Rectal smooth muscle tissue (tissue), 1 donor: Measurements from ENCODE around the gene MYOT.
"Not testable (repeated sequence)": the region's sequence is repeated elsewhere in the genome, so short reads cannot be mapped to it uniquely, and the experiment has no call there.

Experiments
- H3K27ac ChIP-seq: one replicate; pipeline ENCODE4 v1.7.0; 2013; ENCODE audit warnings: low read depth, low read length, inconsistent platforms
- H3K27me3 ChIP-seq: one replicate; pipeline ENCODE4 v1.7.0; 2013; ENCODE audit warnings: low read length; ENCODE audit not compliant: control insufficient read depth, insufficient read depth
- H3K36me3 ChIP-seq: one replicate; pipeline ENCODE4 v1.7.0; 2013; ENCODE audit warnings: low read length; ENCODE audit not compliant: control insufficient read depth, insufficient read depth
- H3K4me1 ChIP-seq: one replicate; pipeline ENCODE4 v1.7.0; 2013; ENCODE audit warnings: low read length; ENCODE audit not compliant: control insufficient read depth, insufficient read depth
- H3K4me3 ChIP-seq: one replicate; pipeline ENCODE4 v1.7.0; 2013; ENCODE audit warnings: low read length
- H3K9ac ChIP-seq: one replicate; pipeline ENCODE4 v1.7.0; 2013; ENCODE audit warnings: low read length

Gene MYOT

DNA sequence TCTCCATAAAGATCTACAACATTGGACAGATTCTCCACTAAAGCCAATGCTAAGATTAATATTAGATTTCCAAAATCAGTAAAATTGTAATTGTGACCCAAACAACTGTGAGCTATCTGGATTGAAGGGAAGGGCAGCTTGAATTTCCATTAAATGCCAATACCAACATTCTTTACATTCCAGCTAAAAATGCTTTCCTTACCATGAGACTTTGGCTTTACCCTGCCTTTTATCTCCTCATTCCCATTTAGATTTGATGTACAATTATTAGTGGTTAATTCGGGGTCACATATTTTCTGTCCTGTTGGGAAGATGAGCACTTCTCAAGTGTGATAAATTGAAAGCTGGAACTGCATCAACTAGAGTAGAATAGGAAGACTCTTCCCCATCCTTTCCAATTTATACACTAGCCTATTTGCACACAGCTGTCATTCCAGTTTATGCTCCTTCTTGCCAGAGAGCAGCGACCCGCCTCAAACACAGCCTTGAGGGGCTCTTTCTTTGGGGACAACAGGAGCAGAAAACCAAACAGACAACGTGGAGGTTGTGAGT, 33.1 kb upstream of the MYOT start:
- H3K9ac ChIP-seq = no peak overlapping the region
- H3K27me3 ChIP-seq = no peaks in the 10 kb centered on the region
- H3K27ac ChIP-seq = no peak overlapping the region
- no peak overlapping the region for H3K4me3 ChIP-seq
- H3K4me1 ChIP-seq = peaks cover 18% of the 10 kb centered on the region
- H3K36me3 ChIP-seq = no peaks in the 10 kb centered on the region

DNA sequence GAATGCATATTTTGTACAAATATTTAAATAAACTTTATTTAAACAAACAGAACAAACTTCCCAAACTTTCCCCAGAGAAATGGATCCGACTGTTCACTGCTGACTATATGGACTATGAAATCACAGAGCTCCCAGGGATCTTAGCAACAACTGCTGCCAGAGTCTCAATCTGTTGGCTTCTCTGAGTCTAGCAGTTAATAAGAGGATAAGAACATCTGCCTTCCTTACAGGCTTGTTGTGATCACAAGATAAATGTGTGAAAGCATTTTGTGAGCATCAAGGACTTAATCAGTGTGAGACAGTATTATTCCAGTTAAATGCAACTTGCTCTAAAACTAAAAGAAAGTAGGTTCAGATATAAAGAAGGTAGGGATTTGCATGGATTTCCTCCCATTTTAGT, 31.4 kb upstream of the MYOT start:
- Histone ChIP-seq H3K4me3 (no peak overlapping the region), H3K27ac (peak overlapping the region; percentile 19), H3K36me3 (no peaks in the 10 kb centered on the region), H3K9ac (no peak overlapping the region), H3K27me3 (no peaks in the 10 kb centered on the region), H3K4me1 (peaks cover 18% of the 10 kb centered on the region)

- no peaks in the 10 kb centered on the region for H3K36me3 ChIP-seq
- no peak overlapping the region for H3K4me3 ChIP-seq
- peaks cover 18% of the 10 kb centered on the region for H3K4me1 ChIP-seq
- peak overlapping the region; percentile 21 for H3K27ac ChIP-seq
- no peaks in the 10 kb centered on the region for H3K27me3 ChIP-seq
- no peak overlapping the region for H3K9ac ChIP-seq
Measured at GRCh38 chr5:137836997-137837396, 30.7 kb upstream of the MYOT start.

- no peak overlapping the region for H3K4me3 ChIP-seq
- no peaks in the 10 kb centered on the region for H3K36me3 ChIP-seq
- H3K9ac ChIP-seq = no peak overlapping the region
- H3K4me1 ChIP-seq = peaks cover 18% of the 10 kb centered on the region
- H3K27me3 ChIP-seq = no peaks in the 10 kb centered on the region
- H3K27ac ChIP-seq = peak overlapping the region; percentile 54
Measured at GRCh38 chr5:137837491-137838394, 29.9 kb upstream of the MYOT start.

GRCh38 chr5:137838976-137839375, 28.7 kb upstream of the MYOT start:
- Histone ChIP-seq H3K36me3 (no peaks in the 10 kb centered on the region), H3K4me1 (peaks cover 18% of the 10 kb centered on the region), H3K27ac (no peak overlapping the region), H3K4me3 (no peak overlapping the region), H3K27me3 (no peaks in the 10 kb centered on the region), H3K9ac (no peak overlapping the region)

DNA sequence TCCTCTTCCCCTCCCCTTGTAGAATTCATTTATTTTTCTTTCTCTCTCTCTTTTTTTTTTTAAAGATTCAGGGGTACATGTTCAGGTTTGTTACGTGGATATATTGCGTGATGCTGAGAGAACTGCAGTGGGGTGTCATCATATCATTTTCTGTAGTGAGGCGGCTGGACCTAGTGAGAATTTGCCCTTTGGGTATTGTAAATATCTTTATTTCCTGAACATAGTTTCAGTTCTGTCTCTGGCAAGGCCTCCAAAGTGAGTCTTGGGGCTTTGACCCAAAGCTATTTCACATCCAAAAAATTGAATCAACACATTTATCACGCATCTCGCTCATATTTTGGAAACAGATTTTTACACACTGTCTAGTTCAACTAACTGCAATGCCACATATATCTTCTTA, 25.4 kb upstream of the MYOT start:
- no peaks in the 10 kb centered on the region for H3K27me3 ChIP-seq
- H3K4me1 ChIP-seq = peaks cover 7% of the 10 kb centered on the region
- no peak overlapping the region for H3K4me3 ChIP-seq
- H3K9ac ChIP-seq = no peak overlapping the region
- no peaks in the 10 kb centered on the region for H3K36me3 ChIP-seq
- H3K27ac ChIP-seq = no peak overlapping the region

GRCh38 chr5:137843676-137844299, 23.9 kb upstream of the MYOT start:
- Histone ChIP-seq H3K27me3 (no peaks in the 10 kb centered on the region), H3K4me3 (no peak overlapping the region), H3K9ac (no peak overlapping the region), H3K4me1 (no peaks in the 10 kb centered on the region), H3K36me3 (no peaks in the 10 kb centered on the region), H3K27ac (no peak overlapping the region)

DNA sequence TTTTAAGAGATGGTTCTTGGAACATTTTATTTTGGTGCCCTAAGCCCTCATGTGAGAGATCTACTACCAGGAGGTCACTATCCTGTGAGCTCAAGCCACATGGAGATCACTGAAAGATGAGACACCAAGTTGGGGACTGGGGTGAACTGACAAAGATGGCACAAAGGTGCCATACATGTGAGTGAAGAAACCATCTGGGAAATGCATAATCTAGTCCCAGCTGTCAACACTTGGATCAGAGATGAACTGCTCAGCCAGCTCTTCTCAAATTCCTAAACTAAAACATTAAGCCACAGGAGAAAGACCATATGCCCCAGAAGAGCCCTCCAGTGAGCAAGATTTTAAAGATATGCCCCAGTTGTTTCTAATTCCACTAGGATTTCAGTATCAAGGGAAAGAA, 22.2 kb upstream of the MYOT start:
- Histone ChIP-seq H3K4me3 (no peak overlapping the region), H3K4me1 (no peaks in the 10 kb centered on the region), H3K9ac (no peak overlapping the region), H3K36me3 (no peaks in the 10 kb centered on the region), H3K27ac (no peak overlapping the region), H3K27me3 (no peaks in the 10 kb centered on the region)

DNA sequence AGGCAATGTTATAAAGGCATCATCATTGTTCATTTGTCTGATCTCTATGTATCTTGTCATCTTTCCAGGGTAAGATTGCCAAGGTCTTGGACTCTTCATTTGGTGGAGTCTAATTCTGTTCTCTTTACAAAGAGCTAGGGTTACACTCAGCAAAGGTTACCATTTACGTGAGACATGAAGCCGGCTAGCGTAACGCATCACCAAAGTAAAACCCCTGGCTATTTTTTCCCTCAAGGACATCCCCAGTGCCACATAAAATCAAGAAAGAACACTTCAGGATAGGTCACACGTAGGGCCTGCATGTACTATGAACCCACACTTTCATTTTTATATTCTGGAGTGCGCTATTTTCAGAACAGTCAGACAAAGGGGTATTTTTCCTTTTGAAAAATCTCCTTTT, 20.0 kb upstream of the MYOT start:
- H3K4me1 ChIP-seq = no peaks in the 10 kb centered on the region
- H3K9ac ChIP-seq = no peak overlapping the region
- no peak overlapping the region for H3K4me3 ChIP-seq
- H3K27ac ChIP-seq = no peak overlapping the region
- H3K27me3 ChIP-seq = no peaks in the 10 kb centered on the region
- H3K36me3 ChIP-seq = no peaks in the 10 kb centered on the region

GRCh38 chr5:137853165-137853564, 14.5 kb upstream of the MYOT start:
- not testable (repeated sequence) for H3K27me3 ChIP-seq, H3K4me3 ChIP-seq, H3K27ac ChIP-seq, H3K9ac ChIP-seq, H3K36me3 ChIP-seq, H3K4me1 ChIP-seq

- no peak overlapping the region for H3K27ac ChIP-seq
Measured at GRCh38 chr5:137856201-137856600, 11.5 kb upstream of the MYOT start.

DNA sequence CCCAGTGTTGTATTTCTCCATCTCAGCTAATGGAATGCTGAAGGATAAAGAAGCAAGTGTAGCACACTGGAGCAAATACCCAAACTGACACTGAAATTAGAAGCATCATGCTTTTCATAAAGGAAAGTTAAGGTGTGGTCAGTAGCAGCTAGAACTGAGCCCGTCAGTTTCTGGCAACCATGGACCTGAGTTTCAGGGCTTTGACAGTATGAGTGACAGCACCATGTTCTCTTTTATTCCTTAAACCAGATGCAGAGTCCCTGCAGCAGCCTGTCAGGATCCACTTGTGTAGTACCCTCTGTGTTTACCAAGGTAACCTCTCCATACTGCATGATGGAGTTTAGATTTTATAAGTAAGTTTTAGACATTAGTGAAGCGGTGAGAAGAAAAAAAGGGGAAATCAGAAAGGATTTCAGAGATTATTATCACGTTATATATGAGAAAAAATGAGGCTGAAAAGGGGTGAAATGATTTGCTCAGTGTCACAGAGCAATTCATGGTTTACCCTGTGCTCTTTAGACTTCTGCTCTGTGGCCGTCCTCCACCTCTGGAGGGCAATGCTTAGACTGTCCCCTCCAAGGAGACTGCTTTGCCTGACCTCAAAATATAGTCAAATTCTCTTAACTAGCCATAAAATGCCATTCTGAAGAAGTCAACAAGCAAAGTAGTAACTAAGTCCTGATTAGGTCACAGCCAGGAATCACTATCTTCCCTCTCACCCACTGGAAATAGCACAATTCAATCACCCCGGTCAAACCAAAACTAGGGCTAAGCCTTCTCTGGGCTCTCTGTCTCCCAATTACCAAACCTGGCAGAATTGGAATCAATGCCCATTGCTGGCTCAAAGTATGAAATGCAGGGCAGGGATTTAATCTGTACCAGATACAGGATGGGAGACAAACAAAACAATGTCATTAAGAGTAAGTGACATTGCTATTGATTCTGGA, 10.5 kb upstream of the MYOT start:
- Histone ChIP-seq H3K9ac (no peak overlapping the region), H3K4me1 (peaks cover 4% of the 10 kb centered on the region), H3K4me3 (no peak overlapping the region), H3K27ac (no peak overlapping the region), H3K36me3 (no peaks in the 10 kb centered on the region), H3K27me3 (no peaks in the 10 kb centered on the region)

More at GRCh38 chr5:137856201-137856600, 11.5 kb upstream of the MYOT start:
- H3K36me3 ChIP-seq = no peaks in the 10 kb centered on the region
- H3K4me1 ChIP-seq = peaks cover 4% of the 10 kb centered on the region
- H3K9ac ChIP-seq = no peak overlapping the region
- no peaks in the 10 kb centered on the region for H3K27me3 ChIP-seq
- H3K4me3 ChIP-seq = no peak overlapping the region
